ENCODE data around the gene CYBRD1. TPM values are rescaled to one million over a fixed set of nuclear protein-coding genes. Genes with fewer than 3 reads are reported as not detected.

The CYBRD1 gene
- total and polyA plus RNA-seq, 3 donors from 2014 or later, result 53.1 to 60.1 (median 53.5) TPM

- no peaks in the 10 kb centered on the region for H3K27me3 ChIP-seq
- H3K4me1 ChIP-seq, result peaks cover 11% of the 10 kb centered on the region
- TF ChIP-seq, protein P1, sequence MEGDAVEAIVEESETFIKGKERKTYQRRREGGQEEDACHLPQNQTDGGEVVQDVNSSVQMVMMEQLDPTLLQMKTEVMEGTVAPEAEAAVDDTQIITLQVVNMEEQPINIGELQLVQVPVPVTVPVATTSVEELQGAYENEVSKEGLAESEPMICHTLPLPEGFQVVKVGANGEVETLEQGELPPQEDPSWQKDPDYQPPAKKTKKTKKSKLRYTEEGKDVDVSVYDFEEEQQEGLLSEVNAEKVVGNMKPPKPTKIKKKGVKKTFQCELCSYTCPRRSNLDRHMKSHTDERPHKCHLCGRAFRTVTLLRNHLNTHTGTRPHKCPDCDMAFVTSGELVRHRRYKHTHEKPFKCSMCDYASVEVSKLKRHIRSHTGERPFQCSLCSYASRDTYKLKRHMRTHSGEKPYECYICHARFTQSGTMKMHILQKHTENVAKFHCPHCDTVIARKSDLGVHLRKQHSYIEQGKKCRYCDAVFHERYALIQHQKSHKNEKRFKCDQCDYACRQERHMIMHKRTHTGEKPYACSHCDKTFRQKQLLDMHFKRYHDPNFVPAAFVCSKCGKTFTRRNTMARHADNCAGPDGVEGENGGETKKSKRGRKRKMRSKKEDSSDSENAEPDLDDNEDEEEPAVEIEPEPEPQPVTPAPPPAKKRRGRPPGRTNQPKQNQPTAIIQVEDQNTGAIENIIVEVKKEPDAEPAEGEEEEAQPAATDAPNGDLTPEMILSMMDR (IDR thresholded peaks at IDR 0.05), result no peak
- TF ChIP-seq POLR2A (IDR thresholded peaks at IDR 0.05), result no peak
- peak; percentile 19 for DNase-seq
- intact Hi-C loops (cut with DNase I; ENCODE audit: low total_unique reads), result no loop called here
- H3K36me3 ChIP-seq (ENCODE audit: low read depth, missing control alignments), result no peaks in the 10 kb centered on the region
- H3K27ac ChIP-seq, result peak overlapping the region; percentile 88 to 95
- H3K9me3 ChIP-seq, result no peaks in the 10 kb centered on the region
- WGBS, 2 donors, result 15 to 34% methylated on average over 5 of the region's 5 CpGs
- H3K4me3 ChIP-seq, result peak overlapping the region; percentile 66 to 82
Observed at GRCh38 chr2:171521361-171522051, 768 bp upstream of the CYBRD1 start.

GRCh38 chr2:171522788-171523087, 464 bp downstream of the CYBRD1 start:
- Histone ChIP-seq H3K27me3 (no peaks in the 10 kb centered on the region), H3K27ac (peak overlapping the region; percentile 88 to 95), H3K9me3 (no peaks in the 10 kb centered on the region), H3K4me1 (peaks cover 11% of the 10 kb centered on the region), H3K4me3 (peak overlapping the region; percentile 66 to 82), H3K36me3 (ENCODE audit: low read depth, missing control alignments) (no peaks in the 10 kb centered on the region)
- TF ChIP-seq POLR2A (IDR thresholded peaks at IDR 0.05), result no peak
- WGBS, 2 donors, result 0 to 1% methylated on average over 11 to 21 of the region's 29 CpGs
- DNase-seq, result peak; percentile 28
- intact Hi-C loops (cut with DNase I; ENCODE audit: low total_unique reads), result no loop called here

DNA sequence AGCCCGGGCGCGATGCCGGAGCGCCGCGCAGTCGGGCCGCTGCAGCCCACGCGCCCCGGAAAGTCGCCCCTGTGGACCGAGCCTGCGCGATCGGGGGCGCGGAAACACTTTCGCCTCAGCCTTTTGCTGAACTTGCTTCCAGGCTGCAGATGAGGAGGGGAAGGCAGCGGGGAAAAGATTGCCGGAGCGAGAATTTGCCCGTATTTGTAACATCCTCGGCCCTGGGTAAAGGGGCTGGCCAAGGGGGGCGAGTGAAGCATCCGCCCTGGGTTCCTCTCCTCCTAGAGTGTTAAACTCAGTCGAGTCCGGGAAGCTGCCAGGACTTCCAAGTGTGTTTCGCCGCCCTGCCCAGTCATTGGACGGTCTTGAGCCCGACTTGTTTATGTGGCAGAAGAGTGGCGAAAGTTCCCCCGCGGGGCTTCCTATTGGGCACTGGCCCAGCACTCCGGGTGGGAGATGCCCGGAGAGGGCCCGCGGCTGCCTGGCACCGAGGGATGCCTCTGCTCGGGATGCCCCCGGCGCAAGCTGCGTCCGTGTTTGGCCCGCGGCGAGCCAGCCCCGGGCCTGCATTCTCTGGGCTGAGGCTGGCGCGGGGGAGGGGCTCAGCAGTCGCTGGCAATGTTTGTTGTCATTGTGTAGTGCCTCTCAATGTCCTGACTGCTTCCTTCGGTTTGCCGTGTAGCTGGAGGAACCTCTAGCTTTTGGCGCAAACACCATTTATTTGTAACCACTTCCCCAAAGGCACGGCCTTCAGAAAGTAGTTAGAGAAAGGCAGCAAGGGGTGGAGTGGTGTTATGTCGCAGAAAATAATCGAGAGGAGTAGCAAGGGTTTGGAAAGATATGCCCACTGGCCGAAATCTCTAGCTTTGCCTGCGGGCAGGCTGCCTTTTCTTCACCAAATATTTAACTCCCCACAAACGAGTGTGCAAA, 1.1 kb downstream of the CYBRD1 start:
- Histone ChIP-seq H3K9me3 (no peaks in the 10 kb centered on the region), H3K36me3 (ENCODE audit: low read depth, missing control alignments) (no peaks in the 10 kb centered on the region), H3K27ac (peak overlapping the region; percentile 88 to 95), H3K4me3 (peak overlapping the region; percentile 66 to 82), H3K27me3 (no peaks in the 10 kb centered on the region), H3K4me1 (peaks cover 11% of the 10 kb centered on the region)
- 0 to 1% methylated on average over 33 to 59 of the region's 62 CpGs for WGBS, 2 donors
- peak; percentile 83 for DNase-seq
- intact Hi-C loops (cut with DNase I; ENCODE audit: low total_unique reads), result no loop called here
- TF ChIP-seq, protein P1 (IDR thresholded peaks at IDR 0.05), result no peak
- no peak for TF ChIP-seq POLR2A (IDR thresholded peaks at IDR 0.05)

DNA sequence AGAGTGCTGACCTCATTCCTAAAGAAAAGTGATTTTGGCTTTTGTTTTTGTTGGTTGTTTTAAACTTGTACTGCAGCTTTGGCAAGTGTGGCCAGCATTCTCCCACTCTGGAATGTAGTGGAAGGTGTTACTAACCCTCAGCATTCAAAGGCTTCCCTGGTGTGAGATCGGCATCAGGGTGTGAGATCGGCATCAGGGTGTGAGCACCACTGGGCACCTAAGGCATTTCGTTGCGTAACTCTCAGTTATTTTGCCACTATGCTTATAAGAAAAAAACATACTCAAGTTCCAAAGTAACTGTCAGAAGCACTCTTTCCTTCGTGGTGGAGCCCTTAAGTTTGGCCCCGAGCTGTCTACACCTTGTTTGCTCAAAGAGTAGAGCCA, 1.7 kb downstream of the CYBRD1 start:
- H3K9me3 ChIP-seq, result no peaks in the 10 kb centered on the region
- H3K36me3 ChIP-seq (ENCODE audit: low read depth, missing control alignments), result no peaks in the 10 kb centered on the region
- H3K27ac ChIP-seq, result peak overlapping the region; percentile 88 to 95
- peak overlapping the region; percentile 66 to 82 for H3K4me3 ChIP-seq
- no peak for TF ChIP-seq POLR2A (IDR thresholded peaks at IDR 0.05)
- TF ChIP-seq, protein P1 (IDR thresholded peaks at IDR 0.05), result no peak
- no peaks in the 10 kb centered on the region for H3K27me3 ChIP-seq
- intact Hi-C loops (cut with DNase I; ENCODE audit: low total_unique reads), result no loop called here
- H3K4me1 ChIP-seq, result peaks cover 11% of the 10 kb centered on the region
- WGBS, 2 donors, result 12 to 17% methylated on average over 6 of the region's 6 CpGs
- DNase-seq, result peak; percentile 22

DNA sequence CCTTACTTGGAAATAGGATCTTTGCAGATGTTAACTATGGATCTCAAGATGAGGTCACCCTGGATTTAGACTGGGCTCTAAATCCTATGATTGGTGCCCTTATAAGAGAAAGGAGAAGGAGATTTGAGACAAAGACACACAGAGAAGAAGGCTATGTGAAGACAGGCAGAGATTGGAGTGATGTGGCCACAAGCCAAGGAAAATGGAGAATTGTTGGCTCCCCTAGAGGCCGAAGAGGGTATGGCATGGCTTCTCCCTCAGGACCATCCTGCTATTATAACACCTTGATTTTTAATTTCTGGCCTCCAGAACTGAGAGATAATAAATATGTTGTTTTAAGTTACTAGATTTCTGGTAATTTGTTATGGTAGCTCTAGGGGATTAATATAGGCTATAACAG, 7.6 kb downstream of the CYBRD1 start:
- intact Hi-C loops (cut with DNase I; ENCODE audit: low total_unique reads), result no loop called here
- DNase-seq, result peak; percentile 18
- no peak overlapping the region for H3K27ac ChIP-seq
- no peaks in the 10 kb centered on the region for H3K9me3 ChIP-seq
- H3K36me3 ChIP-seq (ENCODE audit: low read depth, missing control alignments), result no peaks in the 10 kb centered on the region
- peaks cover 5% of the 10 kb centered on the region for H3K4me1 ChIP-seq
- no peak for TF ChIP-seq POLR2A (IDR thresholded peaks at IDR 0.05)
- TF ChIP-seq, protein P1 (IDR thresholded peaks at IDR 0.05), result peak; percentile 17 to 62 (median 33)
- H3K27me3 ChIP-seq, result no peaks in the 10 kb centered on the region
- no peak overlapping the region for H3K4me3 ChIP-seq
- WGBS, 2 donors, result 93 to 95% methylated on average over 1 of the region's 1 CpG

Data from testis (tissue), 3 donors.